ENCODE measurements around the gene SLC22A16.
"Not testable (repeated sequence)": the region's sequence is repeated elsewhere in the genome, so short reads cannot be mapped to it uniquely, and the experiment has no call there.

SLC22A16 gene, protein sequence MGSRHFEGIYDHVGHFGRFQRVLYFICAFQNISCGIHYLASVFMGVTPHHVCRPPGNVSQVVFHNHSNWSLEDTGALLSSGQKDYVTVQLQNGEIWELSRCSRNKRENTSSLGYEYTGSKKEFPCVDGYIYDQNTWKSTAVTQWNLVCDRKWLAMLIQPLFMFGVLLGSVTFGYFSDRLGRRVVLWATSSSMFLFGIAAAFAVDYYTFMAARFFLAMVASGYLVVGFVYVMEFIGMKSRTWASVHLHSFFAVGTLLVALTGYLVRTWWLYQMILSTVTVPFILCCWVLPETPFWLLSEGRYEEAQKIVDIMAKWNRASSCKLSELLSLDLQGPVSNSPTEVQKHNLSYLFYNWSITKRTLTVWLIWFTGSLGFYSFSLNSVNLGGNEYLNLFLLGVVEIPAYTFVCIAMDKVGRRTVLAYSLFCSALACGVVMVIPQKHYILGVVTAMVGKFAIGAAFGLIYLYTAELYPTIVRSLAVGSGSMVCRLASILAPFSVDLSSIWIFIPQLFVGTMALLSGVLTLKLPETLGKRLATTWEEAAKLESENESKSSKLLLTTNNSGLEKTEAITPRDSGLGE

DNA sequence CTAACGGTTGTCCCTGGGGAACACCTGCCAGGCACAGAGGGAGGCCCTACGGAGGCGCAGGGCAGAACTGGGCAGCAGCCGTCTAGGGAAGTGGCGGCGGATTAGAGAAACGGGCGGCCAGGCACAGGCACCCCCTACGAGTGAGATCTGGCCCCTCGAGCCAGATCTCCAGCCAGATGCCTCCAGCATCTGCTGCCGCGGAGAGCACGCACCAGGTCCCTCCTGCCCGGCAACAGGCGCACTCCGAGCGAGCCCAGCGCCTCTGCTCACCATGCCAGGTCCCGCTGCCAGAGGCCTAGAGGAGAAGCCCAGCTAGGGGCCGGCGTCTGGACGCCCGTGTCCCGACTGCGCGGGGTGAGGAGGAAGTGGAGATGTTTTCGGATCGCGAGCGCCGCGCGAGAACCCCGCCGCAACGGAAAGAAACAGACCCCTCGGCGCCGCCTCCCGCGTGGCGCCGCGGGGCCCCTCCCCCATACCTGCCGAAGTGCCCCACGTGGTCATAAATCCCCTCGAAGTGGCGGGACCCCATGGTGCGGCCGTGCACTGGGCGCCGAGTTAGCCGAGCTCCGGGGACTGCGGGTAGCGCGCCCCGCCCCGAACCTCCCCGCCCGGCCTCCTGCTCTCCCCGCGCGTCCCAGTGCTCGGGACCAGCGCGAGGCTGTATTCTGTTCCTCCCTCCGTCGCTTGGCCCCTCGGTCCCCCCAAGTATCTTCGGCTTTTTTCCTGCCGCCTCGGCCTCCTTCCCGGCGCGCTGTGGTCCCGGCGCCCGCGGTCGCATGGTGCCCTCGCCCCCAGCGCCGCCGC, at the start of gene SLC22A16:
Gene SLC22A16, minus strand, starts transcription at position 568 of the 804 bp plus-strand sequence. Its CDS starts 39 bp downstream, at position 529.
- in situ Hi-C loops (cut with HindIII; ENCODE audit: low sequenced_read_pairs), result no loop called here

DNA sequence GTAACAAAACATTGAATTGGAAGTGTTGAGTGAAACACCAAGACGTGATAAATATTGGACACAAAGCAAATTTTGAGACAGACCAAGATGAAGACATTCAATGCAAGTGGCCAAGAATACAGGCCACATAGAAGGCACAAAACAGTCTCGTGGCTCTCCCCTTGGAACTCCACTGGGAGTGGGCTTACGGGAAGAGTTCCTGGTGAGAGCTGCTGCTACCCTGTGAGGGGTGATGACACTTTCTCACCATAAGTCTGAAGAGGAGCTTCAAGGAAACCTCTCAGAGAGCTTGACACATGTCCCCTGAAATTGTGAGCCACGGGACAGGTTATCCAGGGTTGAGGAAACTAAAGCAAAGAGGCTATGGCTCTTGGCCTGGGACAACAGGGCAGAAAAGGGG, 48.6 kb upstream of the SLC22A16 start:
- in situ Hi-C loops (cut with HindIII; ENCODE audit: low sequenced_read_pairs), result no loop called here

GRCh38 chr6:110524305-110524704, 47.9 kb upstream of the SLC22A16 start:
- in situ Hi-C loops (cut with HindIII; ENCODE audit: low sequenced_read_pairs), result no loop called here

GRCh38 chr6:110523451-110524021, 47.1 kb upstream of the SLC22A16 start:
- in situ Hi-C loops (cut with HindIII; ENCODE audit: low sequenced_read_pairs), result no loop called here

GRCh38 chr6:110522427-110522826, 46.0 kb upstream of the SLC22A16 start:
- in situ Hi-C loops (cut with HindIII; ENCODE audit: low sequenced_read_pairs), result no loop called here

DNA sequence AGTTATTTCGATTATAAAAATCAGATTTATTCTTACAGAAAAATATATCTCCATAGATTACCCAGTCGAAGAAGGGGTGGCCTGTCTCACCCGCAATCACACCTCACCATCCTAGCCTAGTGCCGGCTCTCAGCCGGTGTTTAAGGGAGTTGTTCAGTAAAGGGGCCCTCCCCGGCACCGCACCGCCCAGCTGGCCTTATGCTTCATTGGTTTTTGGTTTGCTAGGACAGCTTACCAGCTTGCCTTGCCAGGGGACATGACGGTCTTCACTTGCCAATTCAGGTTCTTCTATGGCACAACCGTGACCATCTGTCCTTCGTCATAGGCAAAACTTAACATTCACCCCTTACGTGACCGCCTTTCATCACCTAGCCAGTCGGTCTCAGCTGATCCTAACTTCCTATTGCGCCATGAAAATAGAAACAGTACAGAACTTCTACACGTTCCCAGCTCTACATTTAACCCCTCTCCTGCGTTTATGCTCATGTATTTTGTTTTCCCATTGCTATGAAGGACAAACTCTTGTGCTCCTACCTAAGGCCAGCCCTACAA, 44.7 kb upstream of the SLC22A16 start:
- in situ Hi-C loops (cut with HindIII; ENCODE audit: low sequenced_read_pairs), result no loop called here

GRCh38 chr6:110520209-110520965, 44.0 kb upstream of the SLC22A16 start:
- in situ Hi-C loops (cut with HindIII; ENCODE audit: low sequenced_read_pairs), result no loop called here

DNA sequence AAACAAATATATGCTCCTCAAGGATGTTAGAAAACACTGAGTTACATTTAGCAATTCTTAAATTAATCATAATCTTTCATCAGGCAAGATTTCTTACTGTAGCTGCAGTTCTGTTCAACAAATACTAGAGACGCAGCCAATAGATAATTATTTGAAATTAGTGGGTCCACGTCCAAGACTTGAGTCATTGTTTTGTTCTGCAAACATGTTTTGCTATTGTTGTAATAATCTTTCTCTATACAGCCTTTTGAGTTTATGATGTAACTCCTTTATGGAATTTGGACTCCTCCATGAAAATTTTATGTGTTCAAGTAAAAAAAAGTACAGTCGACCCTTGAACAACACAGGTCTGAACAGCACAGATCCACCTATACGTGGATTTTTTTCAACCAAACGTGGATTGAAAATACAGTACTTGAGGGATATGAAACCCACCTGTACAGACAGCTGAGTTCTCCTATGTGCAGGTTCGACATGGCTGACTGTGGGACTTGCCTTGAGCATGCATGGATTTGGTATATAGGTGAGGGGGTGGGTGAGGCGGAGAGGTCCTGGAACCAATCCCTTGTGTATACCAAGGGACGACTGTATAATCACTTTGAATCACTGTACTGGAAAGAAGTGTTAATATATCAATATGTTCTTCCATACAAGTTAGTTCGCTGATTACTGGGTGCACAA, 41.3 kb upstream of the SLC22A16 start:
- in situ Hi-C loops (cut with HindIII; ENCODE audit: low sequenced_read_pairs), result no loop called here

GRCh38 chr6:110517034-110517433, 40.6 kb upstream of the SLC22A16 start:
- in situ Hi-C loops (cut with HindIII; ENCODE audit: low sequenced_read_pairs), result no loop called here

GRCh38 chr6:110514818-110515217, 38.4 kb upstream of the SLC22A16 start:
- in situ Hi-C loops (cut with HindIII; ENCODE audit: low sequenced_read_pairs), result no loop called here

DNA sequence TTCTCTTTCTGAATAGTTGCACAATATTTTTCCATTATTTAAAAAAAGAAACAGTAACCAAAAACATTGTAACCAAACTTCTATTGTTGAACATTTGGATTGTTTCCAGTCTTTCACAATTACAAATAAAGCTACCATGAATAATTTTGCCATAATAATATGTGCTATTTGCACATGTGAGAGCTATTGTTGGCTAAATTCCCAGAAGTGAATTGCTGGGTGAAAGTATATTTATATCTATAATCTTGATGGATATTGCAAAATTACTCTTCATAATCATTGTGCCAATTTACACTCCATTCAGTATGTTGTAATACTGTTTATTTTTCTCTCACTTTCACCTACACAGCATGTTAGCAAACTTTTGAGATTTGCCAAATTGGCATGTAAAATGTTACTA, 36.6 kb upstream of the SLC22A16 start:
- in situ Hi-C loops (cut with HindIII; ENCODE audit: low sequenced_read_pairs), result no loop called here

DNA sequence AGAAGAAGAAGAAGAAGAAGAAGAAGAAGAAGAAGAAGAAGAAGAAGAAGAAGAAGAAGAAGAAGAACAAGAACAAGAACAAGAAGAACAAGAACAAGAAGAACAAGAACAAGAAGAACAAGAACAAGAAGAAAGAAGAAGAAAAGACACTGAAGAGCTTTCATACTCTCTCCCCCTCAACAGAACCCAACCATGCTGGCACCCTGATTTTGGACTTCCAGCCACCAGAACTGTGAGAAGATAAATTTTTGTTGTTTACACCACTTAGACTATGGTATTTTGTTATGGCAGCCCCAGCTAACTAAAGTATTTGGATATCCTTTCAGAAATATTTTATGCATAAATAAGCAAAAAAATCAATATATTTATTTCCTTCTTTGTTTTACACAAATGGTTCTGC, 36.1 kb upstream of the SLC22A16 start:
- in situ Hi-C loops (cut with HindIII; ENCODE audit: low sequenced_read_pairs), result not testable (repeated sequence)

DNA sequence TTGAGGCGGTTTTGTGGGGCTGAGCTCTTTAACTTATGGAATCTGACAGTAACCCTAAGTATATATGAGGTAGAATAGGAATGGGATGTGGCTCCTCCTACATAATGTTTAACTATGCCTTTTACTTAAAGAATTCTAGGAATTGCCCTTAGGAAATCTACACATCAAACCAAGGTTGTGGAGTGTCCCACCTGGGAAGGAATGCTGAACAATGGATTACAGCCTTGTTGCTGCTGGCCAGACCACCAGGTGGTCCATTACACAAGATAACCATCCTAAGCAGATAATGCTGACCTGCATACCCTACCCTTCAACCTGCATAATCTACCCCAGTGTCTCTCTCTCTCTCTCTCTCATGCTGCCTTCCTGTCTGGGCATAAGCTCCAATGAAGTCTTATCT, 35.0 kb upstream of the SLC22A16 start:
- in situ Hi-C loops (cut with HindIII; ENCODE audit: low sequenced_read_pairs), result no loop called here

GRCh38 chr6:110509617-110510241, 33.3 kb upstream of the SLC22A16 start:
- in situ Hi-C loops (cut with HindIII; ENCODE audit: low sequenced_read_pairs), result no loop called here

DNA sequence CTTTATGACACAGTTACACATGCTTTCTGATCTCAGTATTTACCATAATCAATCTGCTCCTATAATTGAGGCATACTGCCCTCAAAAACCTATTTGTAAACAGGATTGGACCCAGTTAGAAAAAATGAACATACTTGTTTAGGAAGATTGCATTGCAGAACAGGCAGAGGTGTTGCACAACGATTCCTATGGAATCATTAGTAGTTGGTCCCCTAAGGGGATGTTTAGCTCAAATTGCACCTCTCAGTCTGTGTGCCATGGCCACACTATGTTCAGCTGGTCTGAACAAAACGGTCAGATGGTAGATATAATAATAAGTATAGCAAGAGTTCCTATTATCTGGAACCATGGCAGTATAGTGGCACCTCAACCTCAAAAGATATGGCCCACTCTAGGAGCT, 28.5 kb upstream of the SLC22A16 start:
- in situ Hi-C loops (cut with HindIII; ENCODE audit: low sequenced_read_pairs), result not testable (repeated sequence)

- in situ Hi-C loops (cut with HindIII; ENCODE audit: low sequenced_read_pairs), result no loop called here
These were observed 19.5 kb upstream of the SLC22A16 start for GRCh38 chr6:110495949-110496348.

- in situ Hi-C loops (cut with HindIII; ENCODE audit: low sequenced_read_pairs), result no loop called here
These were observed 16.9 kb upstream of the SLC22A16 start for GRCh38 chr6:110493253-110493800.

- in situ Hi-C loops (cut with HindIII; ENCODE audit: low sequenced_read_pairs), result no loop called here
These were observed 16.2 kb upstream of the SLC22A16 start for GRCh38 chr6:110492584-110492983.
